Osteoblast (primary cell): ENCODE data around the gene TMEM38B. TPM values are rescaled to one million over a fixed set of nuclear protein-coding genes. Genes with fewer than 3 reads are reported as not detected.
A peak's percentile ranks its signal among the peaks of the same experiment; 100 is the strongest.
"Not testable (repeated sequence)": the region's sequence is repeated elsewhere in the genome, so short reads cannot be mapped to it uniquely, and the experiment has no call there.

Experiments used
- DNase-seq: peaks from one replicate; pipeline ENCODE4 v3.0.0; 2011; ENCODE audit warnings: low spot score, mixed read lengths; ENCODE audit not compliant: insufficient read length; ENCODE audit errors: missing footprints
- H2AFZ ChIP-seq: 2 replicates; pipeline ENCODE4 v1.6.0; 2011; ENCODE audit warnings: mild to moderate bottlenecking, low read length
- H3K27ac ChIP-seq: 2 replicates; pipeline ENCODE4 v1.5.1; 2011; ENCODE audit warnings: mild to moderate bottlenecking, low read depth, low read length, moderate library complexity
- H3K27me3 ChIP-seq: 2 replicates; pipeline ENCODE4 v1.6.0; 2012; ENCODE audit warnings: mild to moderate bottlenecking, control low read depth, inconsistent platforms, low read length, moderate library complexity; ENCODE audit not compliant: insufficient read depth
- H3K36me3 ChIP-seq: 2 replicates; pipeline ENCODE4 v1.5.1; 2011; ENCODE audit warnings: mild to moderate bottlenecking, low read length, control low read depth, moderate library complexity; ENCODE audit not compliant: insufficient read depth
- H3K4me1 ChIP-seq: 2 replicates; pipeline ENCODE4 v1.5.1; 2011; ENCODE audit warnings: mild to moderate bottlenecking, low read length, control low read depth, moderate library complexity; ENCODE audit not compliant: insufficient read depth
- H3K4me2 ChIP-seq: 2 replicates; pipeline ENCODE4 v1.6.0; 2011; ENCODE audit warnings: mild to moderate bottlenecking, low read length; ENCODE audit not compliant: insufficient read depth
- H3K4me3 ChIP-seq: fragments of 200-600 bp; sonication (generic); 3 replicates; pipeline ENCODE4 v1.5.1; 2012; ENCODE audit warnings: mild to moderate bottlenecking, low read length, inconsistent platforms; ENCODE audit not compliant: insufficient read depth
- H3K79me2 ChIP-seq: 2 replicates; pipeline ENCODE4 v1.6.0; 2012; ENCODE audit warnings: mild to moderate bottlenecking, low read length, control low read depth, inconsistent platforms; ENCODE audit not compliant: insufficient read depth
- H3K9me3 ChIP-seq: 2 replicates; pipeline ENCODE4 v1.5.1; 2011; ENCODE audit warnings: low read depth, low read length, control low read depth
- H4K20me1 ChIP-seq: 2 replicates; pipeline ENCODE4 v1.6.0; 2012; ENCODE audit warnings: mild to moderate bottlenecking, low read length, control low read depth; ENCODE audit not compliant: insufficient read depth
- total RNA-seq: library from RNA; depleted of rRNA; stranded (reverse); fragments of >200 nt; gene quantifications from 2 replicates; pipeline ENCODE4 v1.2.3, GENCODE V29; 2012
- TF ChIP-seq, protein P1 (sequence below): IDR thresholded peaks from 2 replicates; pipeline ENCODE4 v1.5.1; 2011; ENCODE audit warnings: mild to moderate bottlenecking, low read depth, low read length, moderate library complexity; ENCODE audit errors: extremely low read depth

The TMEM38B gene
- total RNA-seq, 1 donor, result 22.4 TPM

DNA sequence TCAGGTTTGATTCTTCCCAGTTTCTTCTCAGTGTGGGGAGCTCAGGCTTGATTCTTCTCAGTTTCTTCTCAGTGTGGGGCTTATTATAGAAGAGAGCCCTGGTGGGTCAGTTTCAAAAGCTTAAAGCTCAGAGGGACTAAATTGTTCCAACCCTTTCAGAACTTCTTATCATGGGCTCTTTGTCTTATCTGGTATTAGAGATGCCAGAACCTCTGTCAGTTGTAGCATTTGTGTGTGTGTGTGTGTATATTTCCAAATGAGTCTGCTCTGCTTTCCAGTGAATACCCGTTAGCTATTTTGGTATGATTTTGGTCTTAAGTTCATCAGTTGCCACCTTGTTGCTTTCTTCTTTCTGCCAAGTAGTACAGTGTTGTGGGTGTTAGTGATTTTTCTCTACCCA is 21.8 kb downstream of the TMEM38B start:
- H4K20me1 ChIP-seq, result no peaks in the 10 kb centered on the region
- H3K27me3 ChIP-seq, result no peaks in the 10 kb centered on the region
- TF ChIP-seq, protein P1, sequence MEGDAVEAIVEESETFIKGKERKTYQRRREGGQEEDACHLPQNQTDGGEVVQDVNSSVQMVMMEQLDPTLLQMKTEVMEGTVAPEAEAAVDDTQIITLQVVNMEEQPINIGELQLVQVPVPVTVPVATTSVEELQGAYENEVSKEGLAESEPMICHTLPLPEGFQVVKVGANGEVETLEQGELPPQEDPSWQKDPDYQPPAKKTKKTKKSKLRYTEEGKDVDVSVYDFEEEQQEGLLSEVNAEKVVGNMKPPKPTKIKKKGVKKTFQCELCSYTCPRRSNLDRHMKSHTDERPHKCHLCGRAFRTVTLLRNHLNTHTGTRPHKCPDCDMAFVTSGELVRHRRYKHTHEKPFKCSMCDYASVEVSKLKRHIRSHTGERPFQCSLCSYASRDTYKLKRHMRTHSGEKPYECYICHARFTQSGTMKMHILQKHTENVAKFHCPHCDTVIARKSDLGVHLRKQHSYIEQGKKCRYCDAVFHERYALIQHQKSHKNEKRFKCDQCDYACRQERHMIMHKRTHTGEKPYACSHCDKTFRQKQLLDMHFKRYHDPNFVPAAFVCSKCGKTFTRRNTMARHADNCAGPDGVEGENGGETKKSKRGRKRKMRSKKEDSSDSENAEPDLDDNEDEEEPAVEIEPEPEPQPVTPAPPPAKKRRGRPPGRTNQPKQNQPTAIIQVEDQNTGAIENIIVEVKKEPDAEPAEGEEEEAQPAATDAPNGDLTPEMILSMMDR, result no peak
- no peaks in the 10 kb centered on the region for H3K79me2 ChIP-seq
- H3K4me2 ChIP-seq, result no peak overlapping the region
- no peak overlapping the region for H3K27ac ChIP-seq
- H2AFZ ChIP-seq, result no peak overlapping the region
- H3K4me1 ChIP-seq, result no peaks in the 10 kb centered on the region
- no peak overlapping the region for H3K4me3 ChIP-seq
- no peaks in the 10 kb centered on the region for H3K36me3 ChIP-seq
- DNase-seq, result no peak
- no peaks in the 10 kb centered on the region for H3K9me3 ChIP-seq

DNA sequence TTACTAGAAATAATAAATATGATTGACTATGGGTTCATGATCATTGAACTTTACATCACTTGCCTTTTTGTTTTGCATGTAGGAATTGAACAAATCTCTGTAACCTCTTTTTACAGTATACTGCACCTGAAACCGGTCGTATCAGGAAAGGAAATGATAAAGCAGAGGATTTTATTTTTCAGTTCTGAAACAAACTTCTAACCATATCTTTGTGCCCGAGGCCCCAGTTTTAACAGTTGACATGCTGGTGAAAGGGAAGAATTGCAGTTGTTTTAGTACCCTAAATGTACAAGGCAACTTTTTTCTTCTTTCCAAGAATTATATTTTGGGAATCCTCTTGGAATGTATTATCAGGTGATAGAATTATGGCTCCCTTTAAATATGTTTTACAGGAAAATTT is 27.8 kb downstream of the TMEM38B start:
- Histone ChIP-seq H2AFZ (no peak overlapping the region), H3K4me2 (no peak overlapping the region), H3K4me3 (no peak overlapping the region), H3K27me3 (no peaks in the 10 kb centered on the region), H3K79me2 (no peaks in the 10 kb centered on the region), H3K27ac (no peak overlapping the region), H3K9me3 (no peaks in the 10 kb centered on the region), H4K20me1 (no peaks in the 10 kb centered on the region), H3K4me1 (no peaks in the 10 kb centered on the region), H3K36me3 (no peaks in the 10 kb centered on the region)
- peak; percentile 19 for DNase-seq
- TF ChIP-seq, protein P1, result no peak

DNA sequence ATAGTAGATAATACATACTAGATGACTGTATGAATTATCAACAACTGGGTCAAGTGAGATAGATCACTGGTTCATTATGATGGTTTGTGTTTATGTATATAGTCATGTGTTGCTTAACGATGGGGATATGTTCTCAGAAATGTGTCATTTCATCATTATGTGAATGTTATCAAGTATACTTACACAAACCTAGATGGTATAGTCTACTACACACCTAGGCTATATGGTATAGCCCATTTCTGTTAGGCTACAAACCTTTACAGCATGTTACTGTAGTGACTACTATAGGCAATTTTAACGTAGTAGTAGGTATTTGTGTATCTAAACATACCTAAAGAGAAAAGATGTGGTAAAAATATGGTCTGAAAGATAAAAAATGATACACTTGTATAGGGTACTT is 31.0 kb downstream of the TMEM38B start:
- no peak overlapping the region for H2AFZ ChIP-seq
- H4K20me1 ChIP-seq, result no peaks in the 10 kb centered on the region
- DNase-seq, result no peak
- no peaks in the 10 kb centered on the region for H3K9me3 ChIP-seq
- no peaks in the 10 kb centered on the region for H3K79me2 ChIP-seq
- no peak overlapping the region for H3K4me3 ChIP-seq
- no peak overlapping the region for H3K4me2 ChIP-seq
- no peaks in the 10 kb centered on the region for H3K27me3 ChIP-seq
- no peak overlapping the region for H3K27ac ChIP-seq
- H3K4me1 ChIP-seq, result no peaks in the 10 kb centered on the region
- no peaks in the 10 kb centered on the region for H3K36me3 ChIP-seq
- TF ChIP-seq, protein P1, result no peak

DNA sequence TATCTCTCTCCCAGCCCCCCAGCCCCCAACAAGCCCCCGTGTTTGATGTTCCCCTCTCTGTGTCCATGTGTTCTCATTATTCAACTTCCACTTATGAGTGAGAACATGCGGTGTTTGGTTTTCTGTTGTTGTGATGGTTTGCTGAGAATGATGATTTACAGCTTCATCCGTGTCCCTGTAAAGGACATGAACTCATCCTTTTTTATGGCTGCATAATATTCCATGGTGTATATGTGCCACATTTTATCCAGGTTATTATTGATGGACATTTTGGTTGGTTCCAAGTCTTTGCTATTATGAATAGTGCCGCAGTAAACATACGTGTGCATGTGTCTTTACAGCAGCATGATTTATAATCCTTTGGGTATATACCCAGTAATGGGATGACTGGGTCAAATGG is 33.9 kb downstream of the TMEM38B start:
- H3K36me3 ChIP-seq, H3K4me3 ChIP-seq, H3K27ac ChIP-seq, H3K4me1 ChIP-seq, H3K4me2 ChIP-seq, DNase-seq, H3K27me3 ChIP-seq, H2AFZ ChIP-seq, H3K9me3 ChIP-seq, H3K79me2 ChIP-seq, H4K20me1 ChIP-seq: not testable (repeated sequence)

DNA sequence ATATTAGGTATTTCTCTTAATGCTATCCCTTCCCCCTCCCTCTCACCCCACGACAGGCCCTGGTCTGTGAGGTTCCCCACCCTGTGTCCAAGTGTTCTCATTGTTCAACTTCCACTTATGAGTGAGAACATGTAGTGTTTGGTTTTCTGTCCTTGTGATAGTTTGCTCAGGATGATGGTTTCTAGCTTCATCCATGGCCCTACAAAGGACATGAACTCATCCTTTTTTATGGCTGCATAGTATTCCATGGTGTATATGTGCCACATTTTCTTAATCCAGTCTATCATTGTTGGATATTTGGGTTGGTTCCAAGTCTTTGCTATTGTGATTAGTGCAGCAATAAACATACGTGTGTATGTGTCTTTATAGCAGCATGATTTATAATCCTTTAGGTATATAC is 37.1 kb downstream of the TMEM38B start:
- not testable (repeated sequence) for H2AFZ ChIP-seq, H3K27me3 ChIP-seq, H3K4me3 ChIP-seq, DNase-seq, H3K27ac ChIP-seq, H3K79me2 ChIP-seq, H3K36me3 ChIP-seq, H3K9me3 ChIP-seq, H3K4me1 ChIP-seq, H4K20me1 ChIP-seq, H3K4me2 ChIP-seq
